22Rv1 (cell line): Measurements from ENCODE around the gene ABHD5.

Experiments
- H3K27ac ChIP-seq: fragments of 450-650 bp; 2 replicates; pipeline ENCODE4 v1.5.1; 2017
- ZFX ChIP-seq: fragments of 450-650 bp; IDR thresholded peaks from 2 replicates; pipeline ENCODE4 v1.6.1; 2017; ENCODE audit warnings: antibody characterized with exemption, borderline replicate concordance
- TF ChIP-seq, protein P1 (sequence below): fragments of 450-650 bp; IDR thresholded peaks from 2 replicates; pipeline ENCODE4 v1.5.1; 2017; ENCODE audit warnings: mild to moderate bottlenecking

Gene ABHD5

GRCh38 chr3:43684944-43685343, 5.8 kb upstream of the ABHD5 start:
- TF ChIP-seq, protein P1, sequence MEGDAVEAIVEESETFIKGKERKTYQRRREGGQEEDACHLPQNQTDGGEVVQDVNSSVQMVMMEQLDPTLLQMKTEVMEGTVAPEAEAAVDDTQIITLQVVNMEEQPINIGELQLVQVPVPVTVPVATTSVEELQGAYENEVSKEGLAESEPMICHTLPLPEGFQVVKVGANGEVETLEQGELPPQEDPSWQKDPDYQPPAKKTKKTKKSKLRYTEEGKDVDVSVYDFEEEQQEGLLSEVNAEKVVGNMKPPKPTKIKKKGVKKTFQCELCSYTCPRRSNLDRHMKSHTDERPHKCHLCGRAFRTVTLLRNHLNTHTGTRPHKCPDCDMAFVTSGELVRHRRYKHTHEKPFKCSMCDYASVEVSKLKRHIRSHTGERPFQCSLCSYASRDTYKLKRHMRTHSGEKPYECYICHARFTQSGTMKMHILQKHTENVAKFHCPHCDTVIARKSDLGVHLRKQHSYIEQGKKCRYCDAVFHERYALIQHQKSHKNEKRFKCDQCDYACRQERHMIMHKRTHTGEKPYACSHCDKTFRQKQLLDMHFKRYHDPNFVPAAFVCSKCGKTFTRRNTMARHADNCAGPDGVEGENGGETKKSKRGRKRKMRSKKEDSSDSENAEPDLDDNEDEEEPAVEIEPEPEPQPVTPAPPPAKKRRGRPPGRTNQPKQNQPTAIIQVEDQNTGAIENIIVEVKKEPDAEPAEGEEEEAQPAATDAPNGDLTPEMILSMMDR: no peak
- no peak for TF ChIP-seq ZFX
- H3K27ac ChIP-seq: no peak overlapping the region

- H3K27ac ChIP-seq: no peak overlapping the region
- TF ChIP-seq, protein P1: no peak
- TF ChIP-seq ZFX: no peak
Observed at GRCh38 chr3:43685921-43686320, 4.8 kb upstream of the ABHD5 start.

- TF ChIP-seq, protein P1: no peak
- no peak for TF ChIP-seq ZFX
- no peak overlapping the region for H3K27ac ChIP-seq
Observed at GRCh38 chr3:43686333-43686699, 4.4 kb upstream of the ABHD5 start.

DNA sequence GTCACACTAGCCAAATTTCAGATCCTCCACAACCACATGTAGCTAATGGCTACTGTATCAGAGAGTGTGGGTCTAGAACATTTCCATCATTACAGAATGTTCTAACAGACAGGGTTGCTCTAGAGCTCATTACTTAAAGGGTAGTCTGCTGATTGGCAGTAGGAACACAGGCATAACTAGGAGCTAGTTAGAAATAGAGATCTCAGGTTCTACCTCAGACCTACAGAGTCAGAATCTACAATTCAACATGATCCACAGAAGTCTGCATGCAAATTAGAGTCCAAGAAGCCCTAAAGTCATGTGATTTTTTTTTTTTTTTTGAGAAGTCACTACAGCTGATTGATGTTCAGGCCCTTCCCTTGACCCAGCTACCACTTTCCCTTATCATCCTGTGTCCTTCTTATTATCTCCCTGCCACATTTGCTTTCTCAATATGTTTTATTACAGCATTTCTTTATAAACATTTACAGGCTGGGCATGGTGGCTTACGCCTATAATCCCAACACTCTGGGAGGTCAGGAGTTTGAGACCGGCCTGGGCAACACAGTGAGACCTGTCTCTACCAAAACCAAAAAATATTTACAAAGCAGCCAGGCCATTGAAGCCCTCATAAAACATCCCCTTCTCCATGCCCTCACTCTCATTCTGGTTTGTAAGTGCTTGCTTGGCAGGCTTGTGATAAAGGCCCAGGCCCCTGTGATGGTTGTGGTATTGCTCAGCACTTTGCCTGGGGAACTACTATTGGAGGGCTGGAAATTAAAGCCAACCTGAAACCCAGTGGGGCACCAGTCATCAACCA, 3.8 kb upstream of the ABHD5 start:
- no peak for TF ChIP-seq ZFX
- TF ChIP-seq, protein P1: no peak
- no peak overlapping the region for H3K27ac ChIP-seq

- H3K27ac ChIP-seq: no peak overlapping the region
- TF ChIP-seq, protein P1: no peak
- TF ChIP-seq ZFX: no peak
Observed at GRCh38 chr3:43687499-43687811, 3.3 kb upstream of the ABHD5 start.

- no peak for TF ChIP-seq ZFX
- TF ChIP-seq, protein P1: no peak
- no peak overlapping the region for H3K27ac ChIP-seq
Observed at GRCh38 chr3:43688245-43688650, 2.5 kb upstream of the ABHD5 start.

DNA sequence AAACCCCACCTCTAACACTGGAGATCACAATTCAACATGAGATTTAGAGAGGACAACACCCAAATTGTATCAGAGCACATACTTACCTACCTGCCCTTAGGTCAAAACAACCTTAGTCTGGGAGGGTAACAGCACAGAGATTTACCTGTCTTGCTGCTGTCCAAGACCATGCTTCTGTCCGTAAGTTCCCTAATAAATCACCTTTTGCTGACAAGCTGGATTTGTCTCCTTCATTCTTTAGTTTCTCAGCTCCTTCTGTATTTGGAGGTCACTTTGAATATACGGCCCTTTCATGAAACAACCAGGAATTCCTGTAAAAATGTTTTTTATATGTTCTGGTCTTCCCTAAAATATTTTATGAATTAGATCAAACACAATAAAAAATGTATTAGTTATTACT, 1.6 kb upstream of the ABHD5 start:
- no peak for TF ChIP-seq ZFX
- TF ChIP-seq, protein P1: no peak
- H3K27ac ChIP-seq: peak overlapping the region; percentile 97
